SK-N-SH treated with all-trans-retinoic acid at 6 μM for 48 hours (cell line): ENCODE results near the gene FNDC3B.

ENCODE experiments used
- ATAC-seq: fragments of 200-7000 bp; cut with Tn5 transposase; 3 replicates; pipeline ENCODE4 v1.9.1; 2020; ENCODE audit warnings: mild to moderate bottlenecking, moderate library complexity
- BACH2 ChIP-seq: fragments of 250-450 bp; sonication (Bioruptor Pico); IDR thresholded peaks from 2 replicates; pipeline ENCODE4 v1.9.0; 2021; ENCODE audit warnings: mild to moderate bottlenecking, borderline replicate concordance
- CREB5 ChIP-seq: fragments of 250-450 bp; sonication (Bioruptor Pico); IDR thresholded peaks from 2 replicates; pipeline ENCODE4 v1.5.1; 2020; ENCODE audit warnings: low read depth, mild to moderate bottlenecking, moderate library complexity
- CSDC2 ChIP-seq: fragments of 250-450 bp; sonication (Bioruptor Pico); IDR thresholded peaks from 2 replicates; pipeline ENCODE4 v1.5.0; 2020; ENCODE audit warnings: mild to moderate bottlenecking, moderate library complexity
- PPARA ChIP-seq: fragments of 250-450 bp; sonication (Bioruptor Pico); IDR thresholded peaks from 2 replicates; pipeline ENCODE4 v1.5.0; 2020; ENCODE audit warnings: mild to moderate bottlenecking, borderline replicate concordance
- RARB ChIP-seq: fragments of 250-450 bp; sonication (Bioruptor Pico); IDR thresholded peaks from 2 replicates; pipeline ENCODE4 v1.8.0; 2021; ENCODE audit warnings: mild to moderate bottlenecking, moderate library complexity
- SNAI2 ChIP-seq: fragments of 250-450 bp; sonication (Bioruptor Pico); IDR thresholded peaks from 2 replicates; pipeline ENCODE4 v1.5.0; 2020; ENCODE audit warnings: mild to moderate bottlenecking, moderate library complexity
- TCF4 ChIP-seq: fragments of 250-450 bp; sonication (Bioruptor Pico); IDR thresholded peaks from 2 replicates; pipeline ENCODE4 v1.8.0; 2021; ENCODE audit warnings: mild to moderate bottlenecking, moderate library complexity, borderline replicate concordance
- TOX ChIP-seq: fragments of 250-450 bp; sonication (Bioruptor Pico); IDR thresholded peaks from 2 replicates; pipeline ENCODE4 v1.8.0; 2021; ENCODE audit warnings: mild to moderate bottlenecking, moderate library complexity, borderline replicate concordance
- TSHZ2 ChIP-seq: fragments of 250-450 bp; sonication (Bioruptor Pico); IDR thresholded peaks from 2 replicates; pipeline ENCODE4 v1.5.0; 2020; ENCODE audit warnings: mild to moderate bottlenecking, moderate library complexity
- ZC3H10 ChIP-seq: fragments of 250-450 bp; sonication (Bioruptor Pico); IDR thresholded peaks from 2 replicates; pipeline ENCODE4 v1.5.1; 2021; ENCODE audit warnings: mild to moderate bottlenecking, moderate library complexity
- ZNF70 ChIP-seq: fragments of 450-650 bp; formaldehyde crosslinking; IDR thresholded peaks from 2 replicates; pipeline ENCODE4 v1.5.0; 2020; ENCODE audit warnings: mild to moderate bottlenecking, moderate library complexity
- ZNF8 ChIP-seq: fragments of 450-650 bp; formaldehyde crosslinking; IDR thresholded peaks from 2 replicates; pipeline ENCODE4 v1.5.0; 2020; ENCODE audit warnings: mild to moderate bottlenecking, moderate library complexity
- TF ChIP-seq, protein P1 (sequence below): fragments of 250-450 bp; sonication (Bioruptor Pico); IDR thresholded peaks from 2 replicates; pipeline ENCODE4 v1.5.1; 2021; ENCODE audit warnings: mild to moderate bottlenecking, moderate library complexity
- TF ChIP-seq, protein P2 (sequence below): fragments of 250-450 bp; sonication (Bioruptor Pico); IDR thresholded peaks from 2 replicates; pipeline ENCODE4 v1.8.0; 2020; ENCODE audit warnings: mild to moderate bottlenecking, moderate library complexity, borderline replicate concordance

The FNDC3B gene

DNA sequence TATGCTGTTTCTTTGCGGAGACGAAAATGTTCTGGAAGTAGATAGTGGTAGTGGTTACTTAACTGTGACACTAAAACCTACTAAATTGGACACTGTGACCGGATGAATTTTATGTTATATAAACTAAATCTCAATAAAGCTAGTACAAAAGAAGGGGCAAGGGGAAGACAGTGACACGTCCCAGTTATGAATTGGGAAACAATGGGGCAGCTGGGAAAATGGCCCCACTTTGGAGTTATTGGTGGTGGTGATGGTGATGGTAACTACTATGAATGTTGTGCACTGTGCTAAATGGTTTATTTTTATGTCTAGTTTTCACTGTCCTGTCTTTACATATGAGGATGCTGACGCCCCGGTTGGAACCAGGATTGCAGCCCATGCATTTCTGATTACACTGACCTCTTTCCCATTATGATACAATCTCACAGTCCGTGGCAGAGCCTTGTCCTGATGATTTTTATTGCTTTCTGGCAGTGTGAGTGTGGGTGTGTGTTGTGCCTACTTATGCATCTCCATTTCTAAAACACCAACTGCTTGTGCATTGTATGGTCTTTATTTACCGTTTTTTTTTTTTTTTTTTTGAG is 192.0 kb downstream of the FNDC3B start (continued):
- no peak for TF ChIP-seq TOX (CRISPR knock-in tag)

- TF ChIP-seq, protein P1, sequence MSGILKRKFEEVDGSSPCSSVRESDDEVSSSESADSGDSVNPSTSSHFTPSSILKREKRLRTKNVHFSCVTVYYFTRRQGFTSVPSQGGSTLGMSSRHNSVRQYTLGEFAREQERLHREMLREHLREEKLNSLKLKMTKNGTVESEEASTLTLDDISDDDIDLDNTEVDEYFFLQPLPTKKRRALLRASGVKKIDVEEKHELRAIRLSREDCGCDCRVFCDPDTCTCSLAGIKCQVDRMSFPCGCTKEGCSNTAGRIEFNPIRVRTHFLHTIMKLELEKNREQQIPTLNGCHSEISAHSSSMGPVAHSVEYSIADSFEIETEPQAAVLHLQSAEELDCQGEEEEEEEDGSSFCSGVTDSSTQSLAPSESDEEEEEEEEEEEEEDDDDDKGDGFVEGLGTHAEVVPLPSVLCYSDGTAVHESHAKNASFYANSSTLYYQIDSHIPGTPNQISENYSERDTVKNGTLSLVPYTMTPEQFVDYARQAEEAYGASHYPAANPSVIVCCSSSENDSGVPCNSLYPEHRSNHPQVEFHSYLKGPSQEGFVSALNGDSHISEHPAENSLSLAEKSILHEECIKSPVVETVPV (CRISPR knock-in tag), result no peak
- no peak for TF ChIP-seq TCF4 (CRISPR knock-in tag)
- TF ChIP-seq, protein P2, sequence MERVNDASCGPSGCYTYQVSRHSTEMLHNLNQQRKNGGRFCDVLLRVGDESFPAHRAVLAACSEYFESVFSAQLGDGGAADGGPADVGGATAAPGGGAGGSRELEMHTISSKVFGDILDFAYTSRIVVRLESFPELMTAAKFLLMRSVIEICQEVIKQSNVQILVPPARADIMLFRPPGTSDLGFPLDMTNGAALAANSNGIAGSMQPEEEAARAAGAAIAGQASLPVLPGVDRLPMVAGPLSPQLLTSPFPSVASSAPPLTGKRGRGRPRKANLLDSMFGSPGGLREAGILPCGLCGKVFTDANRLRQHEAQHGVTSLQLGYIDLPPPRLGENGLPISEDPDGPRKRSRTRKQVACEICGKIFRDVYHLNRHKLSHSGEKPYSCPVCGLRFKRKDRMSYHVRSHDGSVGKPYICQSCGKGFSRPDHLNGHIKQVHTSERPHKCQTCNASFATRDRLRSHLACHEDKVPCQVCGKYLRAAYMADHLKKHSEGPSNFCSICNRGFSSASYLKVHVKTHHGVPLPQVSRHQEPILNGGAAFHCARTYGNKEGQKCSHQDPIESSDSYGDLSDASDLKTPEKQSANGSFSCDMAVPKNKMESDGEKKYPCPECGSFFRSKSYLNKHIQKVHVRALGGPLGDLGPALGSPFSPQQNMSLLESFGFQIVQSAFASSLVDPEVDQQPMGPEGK, result no peak
- TF ChIP-seq, all 23 proteins: peak for 0
- no peak for ATAC-seq
These were observed 193.3 kb downstream of the FNDC3B start for GRCh38 chr3:172232579-172233212.

DNA sequence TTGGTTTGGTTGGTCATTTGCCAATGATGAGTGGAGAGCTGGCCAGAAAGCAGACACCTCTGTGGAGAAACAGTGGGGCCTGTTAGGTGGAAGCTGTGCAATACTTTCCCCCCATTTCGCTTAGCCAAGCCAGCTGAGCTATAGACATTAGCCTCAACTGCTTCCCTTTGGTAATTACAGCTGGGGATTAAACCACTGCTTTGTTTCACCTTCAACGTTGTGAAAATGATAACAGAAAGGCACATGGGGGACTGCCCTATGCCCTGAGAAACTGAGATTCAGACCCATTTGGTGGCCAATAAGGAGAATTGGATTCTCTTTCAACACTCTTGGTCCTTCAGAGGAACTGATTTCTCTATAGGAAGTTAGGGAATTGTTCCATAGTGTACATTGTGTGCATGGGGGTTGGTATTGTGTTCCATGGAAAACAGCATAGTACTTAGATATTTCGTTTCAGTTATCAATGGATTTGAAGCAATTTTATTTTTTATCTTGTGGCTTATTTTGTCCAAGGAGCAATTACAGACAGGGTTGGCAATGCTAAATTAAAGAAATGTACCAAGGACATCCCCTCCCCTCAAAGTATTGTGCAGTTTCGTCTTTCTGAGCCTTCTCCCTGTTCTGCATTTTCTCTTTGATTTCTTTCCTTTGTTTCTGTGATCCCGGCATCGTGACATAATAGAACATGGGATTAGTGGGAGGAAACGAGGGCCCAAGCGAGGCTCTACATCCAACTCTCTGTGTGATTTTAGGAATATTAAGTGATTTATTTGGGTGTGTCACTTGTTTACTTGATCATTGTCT is 194.3 kb downstream of the FNDC3B start:
- ATAC-seq, result no peak

DNA sequence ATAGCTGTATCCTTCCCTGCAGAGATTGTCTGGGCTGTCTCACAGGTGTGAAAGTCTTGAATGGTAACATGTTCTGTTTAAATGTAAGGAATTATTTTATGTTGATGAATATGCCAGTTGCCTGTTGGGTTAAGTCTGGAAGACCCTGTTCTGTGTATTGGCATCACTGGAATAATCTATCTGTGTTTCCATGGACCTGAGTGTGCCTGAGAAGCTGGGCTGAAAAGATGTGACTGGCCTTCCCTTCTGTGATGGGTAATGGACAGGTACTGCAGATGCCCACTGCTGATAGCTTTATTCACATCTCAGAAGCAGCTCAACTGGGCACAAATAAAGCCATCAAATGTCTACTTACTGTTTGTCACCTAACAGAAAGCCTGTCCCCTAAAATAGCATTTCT is 196.3 kb downstream of the FNDC3B start:
- no peak for ATAC-seq
- no peak for TF ChIP-seq CSDC2 (CRISPR knock-in tag)
- TF ChIP-seq TSHZ2 (CRISPR knock-in tag), result no peak
- TF ChIP-seq CREB5 (CRISPR knock-in tag), result no peak
- no peak for TF ChIP-seq ZNF8 (CRISPR knock-in tag)
- no peak for TF ChIP-seq BACH2 (CRISPR knock-in tag)
- no peak for TF ChIP-seq SNAI2 (CRISPR knock-in tag)
- no peak for TF ChIP-seq ZC3H10 (CRISPR knock-in tag)
- TF ChIP-seq, protein P1 (CRISPR knock-in tag), result no peak

More for the DNA sequence above, 194.3 kb downstream of the FNDC3B start:
- TF ChIP-seq RARB (no peak), SNAI2 (CRISPR knock-in tag) (no peak), ZNF70 (CRISPR knock-in tag) (no peak), PPARA (CRISPR knock-in tag) (no peak)
